Neural cell (in vitro differentiated cells): ENCODE measurements around the gene MED16. TPM values are rescaled to one million over a fixed set of nuclear protein-coding genes. Genes with fewer than 3 reads are reported as not detected.

ENCODE experiments used
- H2AFZ ChIP-seq: fragments of 200-600, 300-800 bp; sonication (generic), shearing (Covaris generic); 2 replicates; pipeline ENCODE4 v1.6.0; 2014; ENCODE audit warnings: low read depth, mild to moderate bottlenecking, antibody characterized with exemption, low read length, moderate library complexity
- H3F3A ChIP-seq: fragments of 200-600 bp; shearing (Covaris generic); 2 replicates; pipeline ENCODE4 v1.6.1; 2016; ENCODE audit warnings: mild to moderate bottlenecking, moderate library complexity, mixed read lengths, antibody characterized with exemption, low read length; ENCODE audit not compliant: insufficient read depth, poor library complexity, severe bottlenecking
- H3K27ac ChIP-seq: fragments of 200-600, 300-800 bp; sonication (generic), shearing (Covaris generic); 2 replicates; pipeline ENCODE4 v1.5.1; 2014; ENCODE audit warnings: mild to moderate bottlenecking, low read length, moderate library complexity
- H3K27me3 ChIP-seq: fragments of 300-800, 200-600 bp; sonication (generic), shearing (Covaris generic); 2 replicates; pipeline ENCODE4 v1.6.0; 2014; ENCODE audit warnings: mild to moderate bottlenecking, low read depth, low read length, moderate library complexity; ENCODE audit not compliant: insufficient read depth
- H3K36me3 ChIP-seq: fragments of 300-800, 200-600 bp; sonication (generic), shearing (Covaris generic); 2 replicates; pipeline ENCODE4 v1.5.1; 2014; ENCODE audit warnings: mild to moderate bottlenecking, antibody characterized with exemption, low read length, moderate library complexity; ENCODE audit not compliant: insufficient read depth
- H3K4me2 ChIP-seq: fragments of 300-800, 200-600 bp; sonication (generic), shearing (Covaris generic); 2 replicates; pipeline ENCODE4 v1.6.0; 2014; ENCODE audit warnings: mild to moderate bottlenecking, low read length
- H3K4me3 ChIP-seq: fragments of 300-800, 200-600 bp; sonication (generic), shearing (Covaris generic); 2 replicates; pipeline ENCODE4 v1.5.1; 2014; ENCODE audit warnings: mild to moderate bottlenecking, low read length, moderate library complexity
- H3K79me2 ChIP-seq: fragments of 200-600 bp; shearing (Covaris generic); replicated peaks from 2 replicates; pipeline ENCODE4 v1.6.0; 2014; ENCODE audit warnings: mild to moderate bottlenecking, low read length, moderate library complexity; ENCODE audit not compliant: insufficient read depth
- H3K9ac ChIP-seq: fragments of 300-800, 200-600 bp; sonication (generic), shearing (Covaris generic); 2 replicates; pipeline ENCODE4 v1.6.1; 2016; ENCODE audit warnings: mild to moderate bottlenecking, low read length, mixed read lengths
- H3K9me2 ChIP-seq: fragments of 200-600 bp; shearing (Covaris generic); 2 replicates; pipeline ENCODE4 v1.6.1; 2016; ENCODE audit warnings: mild to moderate bottlenecking, low read length, mixed read lengths; ENCODE audit not compliant: insufficient read depth
- H3K9me3 ChIP-seq: fragments of 200-600, 300-800 bp; sonication (generic), shearing (Covaris generic); 2 replicates; pipeline ENCODE4 v1.6.1; 2016; ENCODE audit warnings: mild to moderate bottlenecking, mixed run types, low read length, moderate library complexity, mixed read lengths
- H4K20me1 ChIP-seq: fragments of 200-600 bp; shearing (Covaris generic); 2 replicates; pipeline ENCODE4 v1.6.1; 2016; ENCODE audit warnings: mild to moderate bottlenecking, mixed run types; ENCODE audit not compliant: insufficient read depth
- CTCF ChIP-seq: fragments of 450-650 bp; IDR thresholded peaks from 2 replicates; pipeline ENCODE4 v1.5.1; 2014; ENCODE audit warnings: antibody characterized with exemption, mild to moderate bottlenecking, moderate library complexity; ENCODE audit not compliant: poor library complexity, severe bottlenecking
- EP300 ChIP-seq: fragments of 450-650 bp; conservative IDR thresholded peaks from 2 replicates; pipeline ENCODE4 v1.6.1; 2014; ENCODE audit warnings: antibody characterized with exemption, mild to moderate bottlenecking, moderate library complexity; ENCODE audit not compliant: poor library complexity, severe bottlenecking
- EZH2 ChIP-seq: fragments of 200-600, 300-800 bp; shearing (Covaris generic), sonication (generic); IDR thresholded peaks from 2 replicates; pipeline ENCODE4 v1.6.1; 2014; ENCODE audit warnings: antibody characterized with exemption, low read length, borderline replicate concordance, mild to moderate bottlenecking; ENCODE audit not compliant: insufficient read depth, poor library complexity, severe bottlenecking
- MXI1 ChIP-seq: fragments of 450-650 bp; conservative IDR thresholded peaks from 2 replicates; pipeline ENCODE4 v1.6.1; 2014; ENCODE audit warnings: antibody characterized with exemption, mild to moderate bottlenecking; ENCODE audit not compliant: poor library complexity, severe bottlenecking
- POLR2AphosphoS5 ChIP-seq: IDR thresholded peaks from 2 replicates; pipeline ENCODE4 v1.6.1; 2012
- RAD21 ChIP-seq: fragments of 450-650 bp; conservative IDR thresholded peaks from 2 replicates; pipeline ENCODE4 v1.6.1; 2014; ENCODE audit warnings: antibody characterized with exemption, mild to moderate bottlenecking, moderate library complexity
- REST ChIP-seq: IDR thresholded peaks from 2 replicates; pipeline ENCODE4 v1.6.1; 2012; ENCODE audit warnings: borderline replicate concordance
- SMC3 ChIP-seq: fragments of 450-650 bp; conservative IDR thresholded peaks from 2 replicates; pipeline ENCODE4 v1.6.1; 2014; ENCODE audit warnings: antibody characterized with exemption, mild to moderate bottlenecking, moderate library complexity; ENCODE audit not compliant: poor library complexity
- TAF1 ChIP-seq: IDR thresholded peaks from 2 replicates; pipeline ENCODE4 v1.6.1; 2012; ENCODE audit warnings: low read depth
- polyA plus RNA-seq: library from polyadenylated mRNA; depleted of rRNA; stranded (reverse); fragments of >200 nt; gene quantifications from 2 replicates; pipeline ENCODE4 v1.2.3, GENCODE V29; 2014

MED16 gene
- polyA plus RNA-seq, 1 donor from 2014 or later: 13.3 TPM

GRCh38 chr19:885536-886224, 7.3 kb downstream of the MED16 start:
- Histone ChIP-seq H4K20me1 (no peaks in the 10 kb centered on the region), H3K9ac (no peak overlapping the region), H3K79me2 (no peaks in the 10 kb centered on the region), H3K36me3 (peaks cover 5% of the 10 kb centered on the region), H3K4me3 (no peak overlapping the region), H3K9me2 (no peaks in the 10 kb centered on the region), H3F3A (no peaks in the 10 kb centered on the region), H3K27ac (no peak overlapping the region), H3K9me3 (no peaks in the 10 kb centered on the region), H2AFZ (no peak overlapping the region), H3K4me2 (no peak overlapping the region), H3K27me3 (no peaks in the 10 kb centered on the region)
- TF ChIP-seq REST: no peak
- TF ChIP-seq TAF1: no peak
- TF ChIP-seq SMC3: no peak
- TF ChIP-seq EZH2: no peak
- no peak for TF ChIP-seq RAD21
- no peak for TF ChIP-seq CTCF
- TF ChIP-seq POLR2AphosphoS5: no peak
- no peak for TF ChIP-seq EP300
- TF ChIP-seq MXI1: no peak

- H3K9me2 ChIP-seq: no peaks in the 10 kb centered on the region
- H2AFZ ChIP-seq: no peak overlapping the region
- no peaks in the 10 kb centered on the region for H4K20me1 ChIP-seq
- peaks cover 5% of the 10 kb centered on the region for H3K36me3 ChIP-seq
- H3K79me2 ChIP-seq: no peaks in the 10 kb centered on the region
- no peak overlapping the region for H3K9ac ChIP-seq
- TF ChIP-seq RAD21: no peak
- no peak for TF ChIP-seq TAF1
- no peak for TF ChIP-seq SMC3
- no peak for TF ChIP-seq POLR2AphosphoS5
- TF ChIP-seq EP300: no peak
- no peak for TF ChIP-seq MXI1
- TF ChIP-seq CTCF: no peak
- TF ChIP-seq EZH2: no peak
- TF ChIP-seq REST: no peak
- no peak overlapping the region for H3K27ac ChIP-seq
- H3K9me3 ChIP-seq: no peaks in the 10 kb centered on the region
- H3K4me3 ChIP-seq: no peak overlapping the region
- H3K4me2 ChIP-seq: no peak overlapping the region
- no peaks in the 10 kb centered on the region for H3F3A ChIP-seq
- H3K27me3 ChIP-seq: no peaks in the 10 kb centered on the region
Observed at GRCh38 chr19:884420-885211, 8.4 kb downstream of the MED16 start.
